Hepatocyte (in vitro differentiated cells): ENCODE measurements around the gene GNG13.

ENCODE experiments used
- CTCF ChIP-seq: fragments of 200-600 bp; sonication (generic); IDR thresholded peaks from 2 replicates; pipeline ENCODE4 v1.5.1; 2016; ENCODE audit warnings: antibody characterized with exemption, mild to moderate bottlenecking; ENCODE audit not compliant: poor library complexity
- EZH2 ChIP-seq: fragments of 200-600 bp; sonication (generic); IDR thresholded peaks from 2 replicates; pipeline ENCODE4 v1.6.1; 2016; ENCODE audit warnings: antibody characterized with exemption, mild to moderate bottlenecking, borderline replicate concordance

- TF ChIP-seq CTCF (no peak), EZH2 (no peak)
Observed at GRCh38 chr16:789191-789850, 11.2 kb downstream of the GNG13 start.
